ENCODE data around the gene FLOT2.
"Not testable (repeated sequence)": the region's sequence is repeated elsewhere in the genome, so short reads cannot be mapped to it uniquely, and the experiment has no call there.

FLOT2 gene

DNA sequence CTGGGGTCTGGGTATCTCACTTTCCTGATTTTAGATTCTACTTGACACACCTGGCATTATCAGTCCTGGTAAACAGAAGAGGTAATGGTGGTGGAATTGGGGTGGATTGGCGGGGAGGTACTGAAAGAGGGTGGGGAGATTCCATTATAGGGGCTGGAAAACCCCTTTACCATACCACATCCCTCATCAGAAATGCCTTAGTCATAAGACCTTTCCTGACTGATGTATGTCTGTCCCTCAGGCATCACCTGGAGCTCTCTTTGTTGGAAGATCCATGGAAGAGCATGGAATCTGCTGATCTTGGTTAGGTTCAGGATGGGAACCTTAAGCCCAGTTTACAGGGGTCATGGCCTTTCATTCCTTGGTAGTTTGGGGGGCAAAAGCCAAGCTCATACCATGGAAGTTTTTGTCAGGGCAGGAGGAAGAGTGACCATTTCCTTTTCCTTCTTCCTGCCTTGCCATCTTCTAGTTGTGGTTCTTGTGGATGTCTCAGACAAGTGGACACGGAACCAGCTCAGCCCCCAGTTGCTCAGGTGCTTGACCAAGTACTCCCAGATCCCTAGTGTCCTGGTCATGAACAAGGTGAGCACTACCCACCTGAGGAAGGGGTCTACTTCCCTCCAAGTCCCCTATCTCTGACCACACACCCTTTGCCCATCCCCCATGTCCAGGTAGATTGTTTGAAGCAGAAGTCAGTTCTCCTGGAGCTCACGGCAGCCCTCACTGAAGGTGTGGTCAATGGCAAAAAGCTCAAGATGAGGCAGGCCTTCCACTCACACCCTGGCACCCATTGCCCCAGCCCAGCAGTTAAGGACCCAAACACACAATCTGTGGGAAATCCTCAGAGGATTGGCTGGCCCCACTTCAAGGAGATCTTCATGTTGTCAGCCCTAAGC is 39.4 kb downstream of the FLOT2 start:
- no peak overlapping the region for H3K4me3 ChIP-seq (ENCODE audit: low read depth, low read length)
- DNase-seq (ENCODE audit: low read depth) = no peak

DNA sequence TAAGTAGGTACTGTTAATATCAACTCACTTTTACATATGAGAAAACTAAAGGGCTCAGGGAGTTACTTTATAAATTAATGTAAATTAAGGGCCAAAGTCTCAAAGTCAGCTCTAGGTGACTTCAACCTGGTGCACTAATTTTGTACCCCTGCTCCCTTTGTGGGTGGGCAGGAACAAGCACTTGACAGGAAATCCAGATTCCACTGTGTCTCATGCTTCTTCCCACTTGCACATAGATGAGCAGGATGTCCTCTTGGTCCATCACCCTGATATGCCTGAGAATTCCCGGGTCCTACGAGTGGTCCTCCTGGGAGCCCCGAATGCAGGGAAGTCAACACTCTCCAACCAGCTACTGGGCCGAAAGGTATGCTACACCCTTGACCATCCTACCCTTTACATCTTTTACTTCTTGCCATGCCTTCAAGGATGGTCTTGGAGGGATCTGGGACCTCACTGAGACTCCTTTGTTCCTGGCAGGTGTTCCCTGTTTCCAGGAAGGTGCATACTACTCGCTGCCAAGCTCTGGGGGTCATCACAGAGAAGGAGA is 41.4 kb downstream of the FLOT2 start:
- no peak for DNase-seq (ENCODE audit: low read depth)
- no peak overlapping the region for H3K4me3 ChIP-seq (ENCODE audit: low read depth, low read length)

DNA sequence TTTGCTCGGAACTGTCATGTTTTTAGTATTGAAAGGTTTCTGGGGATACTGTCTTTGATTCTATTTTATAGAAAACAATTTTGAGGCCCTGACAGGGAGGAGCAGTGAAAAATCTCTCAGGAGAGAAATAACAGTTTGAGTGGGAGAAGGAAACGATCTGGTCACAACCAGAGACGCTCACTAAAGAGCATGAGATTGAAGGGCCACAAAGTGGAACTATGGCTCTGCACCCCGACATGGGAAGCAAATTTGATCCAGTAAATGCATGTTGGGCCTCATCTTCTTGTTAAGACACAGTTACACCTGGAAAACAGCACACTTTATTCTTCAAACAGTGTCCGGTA is 42.2 kb downstream of the FLOT2 start:
- H3K4me3 ChIP-seq (ENCODE audit: low read depth, low read length) = peak overlapping the region; percentile 77
- no peak for DNase-seq (ENCODE audit: low read depth)

DNA sequence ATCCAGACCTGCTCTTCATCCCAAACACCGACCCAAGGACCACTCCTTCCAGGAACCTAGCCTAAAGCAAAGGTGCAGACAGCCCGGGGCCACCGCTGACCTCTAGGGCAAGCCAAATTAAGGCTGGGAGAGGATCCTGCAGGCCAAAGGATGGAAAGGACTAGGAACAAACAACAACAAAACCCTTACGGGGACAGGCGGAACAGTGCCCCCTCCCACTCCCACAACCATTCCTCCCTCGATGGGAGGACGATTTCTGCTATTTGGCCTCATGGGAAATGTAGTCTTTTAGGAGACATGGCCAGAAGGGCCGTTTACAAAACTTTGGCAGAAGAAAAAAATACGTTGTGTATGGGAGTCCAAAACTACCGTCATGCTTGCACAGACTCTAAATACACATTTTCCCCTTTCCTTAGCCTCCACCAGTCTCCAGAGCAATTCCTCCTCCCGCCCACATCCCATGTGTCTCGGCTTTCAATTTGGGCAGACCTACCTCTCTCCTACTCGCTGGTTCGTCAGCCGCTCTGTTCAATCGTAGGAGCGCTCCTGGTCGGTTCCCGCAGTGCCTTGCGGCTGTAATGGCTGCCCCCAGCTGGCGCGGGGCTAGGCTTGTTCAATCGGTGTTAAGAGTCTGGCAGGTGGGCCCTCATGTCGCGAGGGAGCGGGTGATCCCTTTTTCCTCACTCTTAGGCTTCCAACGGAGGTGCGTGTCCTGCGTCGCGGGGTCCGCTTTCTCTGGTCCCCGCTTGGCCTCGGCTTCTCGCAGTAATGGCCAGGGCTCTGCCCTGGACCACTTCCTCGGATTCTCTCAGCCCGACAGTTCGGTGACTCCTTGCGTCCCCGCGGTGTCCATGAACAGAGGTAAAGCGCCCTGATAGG is 42.8 kb downstream of the FLOT2 start, which contains the start of gene ERAL1:
ERAL1 (plus strand) TSS at position 560 of the 879 bp plus-strand sequence; CDS start at position 579, 19 bp downstream.
- peak within 1 kb of the TSS; percentile 77 for H3K4me3 ChIP-seq (ENCODE audit: low read depth, low read length)
- DNase-seq (ENCODE audit: low read depth) = peak; percentile 58

DNA sequence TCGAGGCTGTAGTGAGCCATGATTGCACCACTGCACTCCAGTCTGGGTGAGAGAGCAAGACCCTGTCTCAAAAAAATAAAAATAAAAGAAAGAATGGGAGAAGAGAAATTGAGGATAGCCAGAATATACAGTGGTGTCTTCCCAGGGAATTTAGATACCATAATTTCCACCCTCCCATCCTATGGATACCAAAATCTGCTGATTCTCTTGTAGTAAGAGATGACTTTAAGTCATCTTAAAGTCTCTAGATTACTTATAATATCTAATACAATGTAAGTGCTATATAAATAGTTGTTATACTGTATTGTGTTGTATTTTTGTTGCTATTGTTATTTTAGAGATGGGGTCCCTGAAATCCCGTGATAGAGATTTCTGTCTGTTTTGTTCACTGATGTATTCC is 44.2 kb downstream of the FLOT2 start:
- DNase-seq (ENCODE audit: low read depth) = no peak
- H3K4me3 ChIP-seq (ENCODE audit: low read depth, low read length) = no peak overlapping the region

DNA sequence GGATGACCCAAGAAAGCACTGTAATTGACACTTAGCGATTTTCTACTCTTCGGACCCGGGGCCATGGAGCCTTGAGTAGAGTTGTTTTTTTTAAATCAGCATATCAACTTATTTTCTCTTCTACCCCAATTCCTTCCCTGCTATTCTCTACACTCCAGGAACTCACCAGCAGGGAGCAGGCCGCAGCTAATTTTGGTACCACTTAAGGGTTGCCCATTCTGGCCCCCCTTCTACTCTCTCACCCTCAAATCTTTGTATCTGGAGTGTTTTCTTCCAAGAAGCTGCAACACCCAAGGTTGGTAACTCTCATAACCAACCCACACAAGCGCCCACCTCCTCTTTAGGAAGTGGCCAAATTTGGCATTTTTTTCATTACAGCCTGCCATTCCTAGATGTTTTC is 48.3 kb downstream of the FLOT2 start:
- DNase-seq (ENCODE audit: low read depth) = no peak

DNA sequence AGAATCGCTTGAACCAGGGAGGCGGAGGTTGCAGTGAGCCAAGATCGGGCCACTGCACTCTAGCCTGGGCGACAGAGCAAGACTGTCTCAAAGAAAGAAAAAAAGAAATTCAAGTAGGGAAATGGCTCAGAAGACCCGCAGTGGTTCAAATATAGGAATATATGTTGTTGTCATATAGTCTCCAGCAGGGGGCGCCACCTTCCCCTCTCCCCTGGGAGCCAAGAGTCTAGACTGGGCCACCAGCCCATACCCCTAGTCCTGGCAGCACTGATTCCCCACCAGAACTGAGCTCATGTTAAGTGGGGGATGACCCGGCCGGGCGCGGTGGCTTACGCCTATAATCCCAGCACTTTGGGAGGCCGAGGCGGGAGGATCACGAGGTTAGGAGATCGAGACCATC is 48.9 kb downstream of the FLOT2 start:
- DNase-seq (ENCODE audit: low read depth) = not testable (repeated sequence)

More for the DNA sequence above, 48.3 kb downstream of the FLOT2 start:
- no peak overlapping the region for H3K4me3 ChIP-seq (ENCODE audit: low read depth, low read length)

DNA sequence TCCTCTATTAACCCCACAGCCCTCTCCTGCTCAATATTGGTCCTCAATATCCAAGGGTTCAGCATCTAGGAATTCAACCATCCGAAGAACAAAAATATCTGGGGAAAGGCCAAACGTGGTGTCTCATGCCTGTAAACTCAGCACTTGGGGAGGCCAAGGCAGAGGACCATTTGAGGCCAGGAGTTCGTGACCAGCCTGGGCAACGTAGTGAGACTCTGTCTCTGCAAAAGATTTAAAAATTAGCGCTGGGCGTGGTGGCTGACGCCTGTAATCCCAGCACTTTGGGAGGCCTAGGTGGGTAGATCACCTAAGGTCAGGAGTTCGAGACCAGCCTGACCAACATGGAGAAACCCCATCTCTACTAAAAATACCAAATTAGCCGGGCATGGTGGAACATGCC is 50.8 kb downstream of the FLOT2 start:
- not testable (repeated sequence) for H3K4me3 ChIP-seq (ENCODE audit: low read depth, low read length); DNase-seq (ENCODE audit: low read depth)

More for the DNA sequence above, 48.9 kb downstream of the FLOT2 start:
- not testable (repeated sequence) for H3K4me3 ChIP-seq (ENCODE audit: low read depth, low read length)

DNA sequence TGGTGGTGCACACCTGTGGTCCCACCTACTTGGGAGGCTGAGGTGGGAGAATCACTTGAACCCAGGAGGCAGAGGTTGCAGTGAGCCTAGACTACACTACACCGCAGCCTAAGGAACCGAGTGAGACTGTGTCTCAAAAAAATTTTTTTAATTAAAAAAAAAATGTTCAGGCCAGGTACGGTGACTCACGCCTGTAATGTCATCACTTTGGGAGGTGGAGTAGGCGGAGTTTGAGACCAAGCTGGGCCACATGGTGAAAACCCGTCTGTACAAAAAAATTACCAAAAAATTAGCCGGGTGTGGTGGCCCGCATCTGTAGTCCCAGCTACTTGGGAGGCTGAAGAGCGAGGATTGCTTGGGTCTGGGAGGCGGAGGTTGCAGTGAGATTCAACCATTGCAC is 51.3 kb downstream of the FLOT2 start:
- DNase-seq (ENCODE audit: low read depth) = no peak
- no peak overlapping the region for H3K4me3 ChIP-seq (ENCODE audit: low read depth, low read length)

DNA sequence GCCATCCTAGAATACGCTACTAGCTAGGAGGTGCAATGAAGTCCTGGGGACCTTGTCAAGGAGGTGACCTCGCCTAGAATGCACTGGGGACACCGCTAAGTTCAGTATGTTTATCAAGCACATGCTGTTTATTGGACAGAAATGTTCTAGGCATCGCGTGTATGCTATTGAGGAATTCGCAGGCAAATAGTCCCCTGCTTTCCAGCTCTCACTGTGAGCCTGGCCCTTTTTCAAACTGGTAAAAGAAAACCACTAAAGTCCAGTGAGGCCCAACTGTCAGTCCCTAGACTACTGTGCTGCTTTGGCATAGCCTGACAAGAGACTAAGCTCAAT is 53.8 kb downstream of the FLOT2 start:
- no peak for DNase-seq (ENCODE audit: low read depth)

DNA sequence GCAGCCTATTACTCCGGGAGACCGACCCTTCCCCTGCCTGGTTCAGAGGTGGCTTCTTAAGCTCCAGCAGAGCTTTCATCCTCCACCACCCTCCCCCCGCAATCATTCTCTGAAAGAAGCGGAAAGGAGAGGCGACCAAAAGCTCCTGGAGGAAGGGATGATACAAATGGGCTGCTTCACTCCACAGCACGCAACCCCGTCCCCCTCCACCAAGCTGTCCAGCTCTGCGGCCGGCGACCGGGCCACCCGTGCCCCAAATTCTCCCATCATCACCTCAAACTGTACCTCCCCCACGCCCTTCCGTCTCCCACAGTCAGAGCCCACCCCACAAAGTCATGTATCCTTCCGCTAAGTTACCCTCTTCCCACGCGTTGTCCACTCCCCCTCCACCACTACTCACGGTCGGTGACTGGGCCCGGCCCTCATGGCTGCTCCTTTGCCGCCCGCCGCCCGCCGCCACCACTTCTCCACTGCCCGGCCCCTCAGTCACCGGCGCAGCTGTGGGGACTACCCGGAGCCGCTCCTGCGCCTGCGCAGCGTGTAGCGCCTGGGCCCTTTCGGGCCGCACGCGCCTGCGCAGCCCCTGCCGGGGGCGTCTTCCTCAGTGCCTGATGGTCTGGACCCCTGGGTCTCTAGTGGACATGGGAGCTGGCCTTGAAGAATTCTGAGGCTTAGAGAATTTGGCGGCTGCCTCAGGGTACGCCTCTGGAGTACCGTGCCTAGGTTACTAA is 55.1 kb downstream of the FLOT2 start, which contains the start of gene FAM222B:
FAM222B (minus strand) TSS at position 509 of the 731 bp plus-strand sequence. CDS start 76,123 bp downstream, outside the sequence.
- DNase-seq (ENCODE audit: low read depth) = peak; percentile 41
- H3K4me3 ChIP-seq (ENCODE audit: low read depth, low read length) = peak within 1 kb of the TSS; percentile 93

More for the DNA sequence above, 53.8 kb downstream of the FLOT2 start:
- H3K4me3 ChIP-seq (ENCODE audit: low read depth, low read length) = no peak overlapping the region

DNA sequence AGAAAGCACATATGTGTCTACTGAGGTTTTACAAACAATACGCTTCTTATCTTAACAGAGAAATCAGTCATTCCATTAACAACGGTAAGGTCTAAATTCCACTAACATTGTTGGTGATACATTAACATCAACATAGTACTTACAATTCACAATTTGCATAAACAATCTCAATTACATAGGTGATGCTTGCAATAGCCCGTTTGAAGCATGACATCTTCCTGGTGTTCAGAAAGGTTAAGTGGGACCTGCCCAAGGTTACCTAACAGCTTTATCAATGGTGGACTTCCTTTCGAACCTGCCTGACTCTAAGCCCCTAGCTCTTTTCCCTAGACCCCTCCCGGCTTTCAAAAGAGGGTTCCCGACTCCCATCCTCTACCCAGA is 55.6 kb downstream of the FLOT2 start:
- peak overlapping the region; percentile 93 for H3K4me3 ChIP-seq (ENCODE audit: low read depth, low read length)
- DNase-seq (ENCODE audit: low read depth) = no peak

DNA sequence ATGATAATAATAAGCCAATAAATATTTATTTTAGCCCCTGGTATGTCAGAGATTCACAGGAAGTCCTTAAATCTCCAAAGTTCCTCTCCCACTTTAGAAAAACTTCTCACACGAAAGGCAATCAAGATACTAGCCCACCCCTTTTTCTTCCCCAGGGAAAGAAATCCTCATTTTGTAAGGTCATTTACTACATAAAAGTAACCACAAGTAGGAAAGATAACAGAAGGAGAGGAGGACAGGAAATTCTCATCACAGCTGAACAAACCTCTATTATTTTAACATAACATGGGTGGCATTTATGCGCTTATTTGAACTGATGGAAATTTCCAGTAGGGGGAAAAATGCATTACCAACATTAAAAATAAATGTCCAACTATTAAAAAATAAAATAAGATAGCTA is 58.3 kb downstream of the FLOT2 start:
- no peak overlapping the region for H3K4me3 ChIP-seq (ENCODE audit: low read depth, low read length)
- no peak for DNase-seq (ENCODE audit: low read depth)

DNA sequence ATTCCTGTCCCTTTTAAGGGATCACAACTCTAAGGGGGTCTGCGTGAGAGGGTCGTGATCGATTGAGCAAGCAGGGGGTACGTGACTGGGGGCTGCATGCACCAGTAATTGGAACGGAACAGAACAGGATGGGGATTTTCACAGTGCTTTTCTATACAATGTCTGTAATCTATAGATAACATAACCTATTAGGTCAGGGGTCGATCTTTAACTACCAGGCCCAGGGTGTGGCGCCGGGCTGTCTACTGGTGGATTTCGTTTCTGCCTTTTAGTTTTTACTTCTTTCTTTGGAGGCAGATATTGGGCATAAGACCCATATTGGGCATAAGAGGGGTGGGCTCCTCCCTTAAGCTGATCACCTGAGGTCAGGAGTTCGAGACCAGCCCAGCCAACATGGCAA is 61.0 kb downstream of the FLOT2 start:
- DNase-seq (ENCODE audit: low read depth); H3K4me3 ChIP-seq (ENCODE audit: low read depth, low read length): not testable (repeated sequence)

DNA sequence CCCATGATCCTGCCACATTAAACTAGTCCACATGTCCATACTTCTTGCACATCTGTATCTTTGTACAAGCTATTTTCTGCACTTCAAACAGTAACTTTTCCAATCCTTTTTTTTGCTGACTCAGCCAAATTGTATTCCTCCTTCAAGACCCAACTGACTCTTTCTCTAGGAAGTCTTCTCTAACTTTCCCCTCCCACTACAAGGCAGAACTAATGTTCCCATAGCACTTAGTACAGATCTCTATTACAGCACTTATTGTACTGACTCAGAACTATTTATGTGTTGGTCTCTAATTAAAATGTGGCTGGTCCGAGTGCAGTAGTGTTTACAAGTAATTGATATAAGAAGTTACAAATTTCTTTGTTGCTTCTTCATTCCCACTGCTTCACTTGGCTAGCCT is 63.1 kb downstream of the FLOT2 start:
- no peak overlapping the region for H3K4me3 ChIP-seq (ENCODE audit: low read depth, low read length)
- DNase-seq (ENCODE audit: low read depth) = no peak

Measured in skeletal muscle cell (primary cell).